Measurements from ENCODE around the gene PLA2G3.

The PLA2G3 gene

GRCh38 chr22:31162015-31162765 is 21.9 kb upstream of the PLA2G3 start:
- peaks cover 3% of the 10 kb centered on the region for H3K4me1 ChIP-seq (ENCODE audit: control insufficient read depth, insufficient read depth, low read length)
- peaks cover 12% of the 10 kb centered on the region for H3K27me3 ChIP-seq (ENCODE audit: control insufficient read depth, insufficient read depth, low read length)
- no peak overlapping the region for H3K9ac ChIP-seq (ENCODE audit: low read depth, low read length)
- H3K36me3 ChIP-seq (ENCODE audit: control insufficient read depth, insufficient read depth, low read length) = no peaks in the 10 kb centered on the region
- no peak overlapping the region for H3K4me3 ChIP-seq (ENCODE audit: low read depth, low read length)
- no peaks in the 10 kb centered on the region for H3K9me3 ChIP-seq (ENCODE audit: control insufficient read depth, insufficient read depth, low read length)

GRCh38 chr22:31161386-31161785 is 21.1 kb upstream of the PLA2G3 start:
- Histone ChIP-seq H3K9me3 (ENCODE audit: control insufficient read depth, insufficient read depth, low read length) (no peaks in the 10 kb centered on the region), H3K4me3 (ENCODE audit: low read depth, low read length) (peak overlapping the region; percentile 77), H3K9ac (ENCODE audit: low read depth, low read length) (no peak overlapping the region), H3K4me1 (ENCODE audit: control insufficient read depth, insufficient read depth, low read length) (peaks cover 3% of the 10 kb centered on the region), H3K27me3 (ENCODE audit: control insufficient read depth, insufficient read depth, low read length) (peaks cover 14% of the 10 kb centered on the region), H3K36me3 (ENCODE audit: control insufficient read depth, insufficient read depth, low read length) (no peaks in the 10 kb centered on the region)

DNA sequence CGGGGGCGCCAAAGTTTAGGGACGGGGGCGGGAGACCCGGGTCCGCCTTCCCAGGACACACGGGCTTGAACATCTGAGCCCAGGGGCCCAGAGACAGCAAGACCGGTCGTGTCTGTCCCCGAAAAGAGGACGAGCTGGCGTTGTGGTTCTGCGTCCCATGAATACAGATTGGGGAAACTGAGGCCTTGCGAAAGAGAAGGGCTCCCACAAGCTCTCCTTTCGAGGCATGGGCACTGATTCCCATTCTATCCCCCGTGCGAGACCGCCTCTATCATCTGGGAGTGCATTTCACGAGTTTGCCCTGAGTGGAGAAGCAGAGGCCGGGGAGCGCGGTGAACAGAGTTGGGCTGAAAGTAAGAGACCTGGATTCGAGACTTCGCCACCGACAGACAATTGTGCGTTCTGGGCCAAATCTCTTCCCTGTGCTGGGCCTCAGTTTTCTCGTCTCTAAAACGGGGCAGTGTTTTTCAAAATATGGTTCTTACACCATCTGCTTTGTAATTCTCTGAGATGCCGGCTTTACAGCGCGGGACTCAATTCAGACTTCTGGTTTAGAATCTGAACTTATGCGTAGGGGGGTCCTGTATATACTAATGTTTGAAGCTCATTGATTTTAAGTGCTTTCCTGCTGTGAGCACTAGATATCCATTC is 20.1 kb upstream of the PLA2G3 start:
- H3K36me3 ChIP-seq (ENCODE audit: control insufficient read depth, insufficient read depth, low read length) = no peaks in the 10 kb centered on the region
- peak overlapping the region; percentile 68 for H3K9ac ChIP-seq (ENCODE audit: low read depth, low read length)
- peaks cover 14% of the 10 kb centered on the region for H3K27me3 ChIP-seq (ENCODE audit: control insufficient read depth, insufficient read depth, low read length)
- no peaks in the 10 kb centered on the region for H3K9me3 ChIP-seq (ENCODE audit: control insufficient read depth, insufficient read depth, low read length)
- peaks cover 3% of the 10 kb centered on the region for H3K4me1 ChIP-seq (ENCODE audit: control insufficient read depth, insufficient read depth, low read length)
- H3K4me3 ChIP-seq (ENCODE audit: low read depth, low read length) = peak overlapping the region; percentile 77

- no peak overlapping the region for H3K4me3 ChIP-seq (ENCODE audit: low read depth, low read length)
- no peaks in the 10 kb centered on the region for H3K4me1 ChIP-seq (ENCODE audit: control insufficient read depth, insufficient read depth, low read length)
- no peak overlapping the region for H3K9ac ChIP-seq (ENCODE audit: low read depth, low read length)
- H3K9me3 ChIP-seq (ENCODE audit: control insufficient read depth, insufficient read depth, low read length) = no peaks in the 10 kb centered on the region
- H3K27me3 ChIP-seq (ENCODE audit: control insufficient read depth, insufficient read depth, low read length) = peaks cover 14% of the 10 kb centered on the region
- H3K36me3 ChIP-seq (ENCODE audit: control insufficient read depth, insufficient read depth, low read length) = no peaks in the 10 kb centered on the region
Observed at GRCh38 chr22:31155422-31155821, 15.1 kb upstream of the PLA2G3 start.

- no peak overlapping the region for H3K9ac ChIP-seq (ENCODE audit: low read depth, low read length)
- H3K4me1 ChIP-seq (ENCODE audit: control insufficient read depth, insufficient read depth, low read length) = no peaks in the 10 kb centered on the region
- H3K9me3 ChIP-seq (ENCODE audit: control insufficient read depth, insufficient read depth, low read length) = no peaks in the 10 kb centered on the region
- no peak overlapping the region for H3K4me3 ChIP-seq (ENCODE audit: low read depth, low read length)
- no peaks in the 10 kb centered on the region for H3K36me3 ChIP-seq (ENCODE audit: control insufficient read depth, insufficient read depth, low read length)
- H3K27me3 ChIP-seq (ENCODE audit: control insufficient read depth, insufficient read depth, low read length) = peaks cover 14% of the 10 kb centered on the region
Observed at GRCh38 chr22:31154975-31155374, 14.7 kb upstream of the PLA2G3 start.

DNA sequence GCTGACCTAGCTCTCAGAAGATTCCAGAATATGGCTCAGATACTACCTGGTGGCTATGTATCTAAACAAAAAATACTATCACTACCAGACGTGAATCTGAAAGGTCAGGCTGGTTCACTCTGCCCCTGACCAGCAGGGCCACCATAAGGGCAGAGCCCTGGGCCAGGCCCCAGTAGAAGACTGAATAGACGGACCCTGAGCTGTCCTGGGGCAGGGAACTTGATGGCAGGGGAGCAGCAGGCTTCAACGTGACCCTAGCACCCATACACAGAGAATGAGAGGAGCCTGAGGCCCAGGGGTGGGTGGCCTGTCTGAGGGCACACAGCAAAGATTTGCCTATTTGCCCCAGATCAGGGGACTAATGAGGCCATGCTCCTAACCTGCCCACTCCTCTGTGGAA is 13.0 kb upstream of the PLA2G3 start:
- Histone ChIP-seq H3K4me1 (ENCODE audit: control insufficient read depth, insufficient read depth, low read length) (no peaks in the 10 kb centered on the region), H3K4me3 (ENCODE audit: low read depth, low read length) (no peak overlapping the region), H3K9ac (ENCODE audit: low read depth, low read length) (no peak overlapping the region), H3K9me3 (ENCODE audit: control insufficient read depth, insufficient read depth, low read length) (no peaks in the 10 kb centered on the region), H3K27me3 (ENCODE audit: control insufficient read depth, insufficient read depth, low read length) (peaks cover 8% of the 10 kb centered on the region), H3K36me3 (ENCODE audit: control insufficient read depth, insufficient read depth, low read length) (no peaks in the 10 kb centered on the region)

DNA sequence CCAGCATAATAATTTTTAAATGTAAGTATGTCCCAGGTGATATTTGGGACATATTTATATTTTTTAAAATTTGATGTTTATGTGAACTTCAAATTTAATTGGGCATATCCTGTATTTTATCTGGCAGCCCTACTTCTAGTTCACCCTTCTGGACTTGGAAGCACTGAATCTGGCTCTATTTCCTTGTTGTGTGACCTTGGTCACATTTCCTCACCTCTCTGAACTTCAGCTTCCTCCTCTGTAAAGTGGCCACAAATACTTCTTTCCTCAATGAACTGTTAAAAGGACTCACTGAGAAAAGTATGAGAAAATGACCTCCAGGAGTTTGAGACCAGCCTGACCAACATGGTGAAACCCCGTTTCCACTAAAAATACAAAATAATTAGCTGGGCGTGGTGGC is 11.6 kb upstream of the PLA2G3 start:
- H3K4me1 ChIP-seq (ENCODE audit: control insufficient read depth, insufficient read depth, low read length) = no peaks in the 10 kb centered on the region
- no peak overlapping the region for H3K4me3 ChIP-seq (ENCODE audit: low read depth, low read length)
- H3K9ac ChIP-seq (ENCODE audit: low read depth, low read length) = no peak overlapping the region
- no peaks in the 10 kb centered on the region for H3K36me3 ChIP-seq (ENCODE audit: control insufficient read depth, insufficient read depth, low read length)
- no peaks in the 10 kb centered on the region for H3K9me3 ChIP-seq (ENCODE audit: control insufficient read depth, insufficient read depth, low read length)
- H3K27me3 ChIP-seq (ENCODE audit: control insufficient read depth, insufficient read depth, low read length) = no peaks in the 10 kb centered on the region

DNA sequence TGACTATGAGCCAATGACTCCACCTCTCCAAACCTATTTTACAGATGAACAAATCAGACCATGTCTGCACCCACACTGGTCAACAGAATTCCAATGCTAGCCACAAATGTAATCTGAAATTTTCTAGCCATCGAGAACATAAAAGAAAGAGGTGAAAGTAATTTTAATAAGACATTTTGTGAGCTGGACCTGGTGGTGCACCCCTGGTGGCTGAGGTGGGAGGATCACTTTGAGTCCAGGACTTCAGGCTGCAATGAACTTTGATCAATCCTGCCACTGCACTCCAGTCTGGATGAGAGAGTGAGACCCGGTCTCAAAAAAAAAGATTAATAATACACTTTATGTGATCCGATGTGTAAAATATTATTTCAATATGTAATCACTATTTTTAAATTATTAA is 10.3 kb upstream of the PLA2G3 start:
- H3K9me3 ChIP-seq (ENCODE audit: control insufficient read depth, insufficient read depth, low read length) = no peaks in the 10 kb centered on the region
- H3K4me3 ChIP-seq (ENCODE audit: low read depth, low read length) = no peak overlapping the region
- H3K36me3 ChIP-seq (ENCODE audit: control insufficient read depth, insufficient read depth, low read length) = no peaks in the 10 kb centered on the region
- H3K27me3 ChIP-seq (ENCODE audit: control insufficient read depth, insufficient read depth, low read length) = no peaks in the 10 kb centered on the region
- H3K4me1 ChIP-seq (ENCODE audit: control insufficient read depth, insufficient read depth, low read length) = no peaks in the 10 kb centered on the region
- no peak overlapping the region for H3K9ac ChIP-seq (ENCODE audit: low read depth, low read length)

DNA sequence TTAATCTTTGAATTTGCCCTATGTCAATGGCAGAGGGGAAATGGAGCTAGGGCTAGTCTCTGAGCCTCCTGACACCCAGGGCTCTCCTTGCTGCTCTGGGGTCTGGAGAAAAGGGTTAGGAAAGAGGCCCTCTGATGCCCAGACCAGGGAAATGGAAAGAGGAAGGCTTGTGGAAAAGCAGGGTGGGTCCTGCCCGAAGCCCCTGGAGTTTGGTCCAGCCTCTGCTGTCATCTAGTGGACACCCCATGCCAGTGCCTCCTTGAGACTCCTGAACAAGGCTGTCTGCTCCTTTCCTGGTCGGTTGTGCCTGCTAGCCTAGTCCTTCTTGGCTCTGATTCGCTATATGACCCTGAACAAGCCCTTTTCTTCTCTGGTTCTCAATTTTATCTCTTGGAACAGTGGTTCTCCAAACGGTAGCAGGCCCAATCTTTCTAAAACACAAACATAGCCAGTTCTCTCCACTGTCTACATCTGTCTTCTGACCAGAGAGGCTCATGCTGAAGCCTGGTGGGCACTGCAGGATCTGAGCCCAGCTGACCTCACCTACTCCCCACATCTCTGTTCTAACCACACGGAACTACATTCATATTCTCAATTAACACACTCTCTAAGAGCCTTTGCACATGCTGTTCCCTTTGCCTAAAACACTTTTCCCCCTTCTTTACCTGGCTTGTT is 8.8 kb upstream of the PLA2G3 start:
- Histone ChIP-seq H3K36me3 (ENCODE audit: control insufficient read depth, insufficient read depth, low read length) (no peaks in the 10 kb centered on the region), H3K9me3 (ENCODE audit: control insufficient read depth, insufficient read depth, low read length) (no peaks in the 10 kb centered on the region), H3K9ac (ENCODE audit: low read depth, low read length) (no peak overlapping the region), H3K27me3 (ENCODE audit: control insufficient read depth, insufficient read depth, low read length) (no peaks in the 10 kb centered on the region), H3K4me3 (ENCODE audit: low read depth, low read length) (no peak overlapping the region), H3K4me1 (ENCODE audit: control insufficient read depth, insufficient read depth, low read length) (no peaks in the 10 kb centered on the region)

DNA sequence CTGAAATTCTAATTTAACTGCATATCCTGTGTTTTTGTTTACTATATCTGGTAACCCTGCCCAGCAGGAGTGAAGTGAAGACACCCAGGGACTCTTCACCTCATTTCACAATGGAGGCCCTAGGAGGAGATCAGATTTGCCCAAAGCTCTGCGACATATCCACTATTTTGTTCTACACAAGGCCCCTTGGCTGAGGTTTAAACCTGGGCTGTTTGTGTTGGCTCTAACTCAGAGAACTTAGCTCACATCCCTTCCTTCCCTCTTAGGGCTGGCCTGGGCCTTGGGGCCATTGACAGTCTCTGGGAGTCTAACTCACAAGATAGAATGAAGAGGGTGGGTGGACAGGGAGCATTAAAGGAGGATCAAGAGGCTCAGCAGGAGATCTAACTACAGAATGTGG is 8.2 kb upstream of the PLA2G3 start:
- H3K4me1 ChIP-seq (ENCODE audit: control insufficient read depth, insufficient read depth, low read length) = no peaks in the 10 kb centered on the region
- no peaks in the 10 kb centered on the region for H3K36me3 ChIP-seq (ENCODE audit: control insufficient read depth, insufficient read depth, low read length)
- H3K9me3 ChIP-seq (ENCODE audit: control insufficient read depth, insufficient read depth, low read length) = no peaks in the 10 kb centered on the region
- no peak overlapping the region for H3K9ac ChIP-seq (ENCODE audit: low read depth, low read length)
- no peaks in the 10 kb centered on the region for H3K27me3 ChIP-seq (ENCODE audit: control insufficient read depth, insufficient read depth, low read length)
- H3K4me3 ChIP-seq (ENCODE audit: low read depth, low read length) = no peak overlapping the region

DNA sequence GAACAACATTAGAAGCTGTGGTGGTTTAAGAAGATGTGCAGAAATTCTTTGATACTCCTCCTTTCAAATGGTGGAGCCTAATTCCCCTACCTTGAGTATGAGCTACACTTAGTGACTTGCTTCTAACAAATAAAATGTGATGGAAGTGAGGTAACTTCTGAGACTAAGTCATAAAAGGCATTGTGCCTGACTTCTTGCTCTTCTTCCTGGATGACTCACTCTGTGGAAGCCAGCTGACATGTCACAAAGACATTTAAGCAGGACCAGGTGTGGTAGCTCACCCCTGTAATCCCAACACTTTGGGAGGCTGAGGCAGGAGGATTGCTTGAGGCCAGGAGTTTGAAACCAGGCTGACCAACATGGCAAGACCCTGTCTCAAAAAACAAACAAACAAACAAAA is 3.9 kb upstream of the PLA2G3 start:
- Histone ChIP-seq H3K36me3 (ENCODE audit: control insufficient read depth, insufficient read depth, low read length) (no peaks in the 10 kb centered on the region), H3K4me1 (ENCODE audit: control insufficient read depth, insufficient read depth, low read length) (peaks cover 4% of the 10 kb centered on the region), H3K9me3 (ENCODE audit: control insufficient read depth, insufficient read depth, low read length) (no peaks in the 10 kb centered on the region), H3K27me3 (ENCODE audit: control insufficient read depth, insufficient read depth, low read length) (no peaks in the 10 kb centered on the region), H3K4me3 (ENCODE audit: low read depth, low read length) (no peak overlapping the region), H3K9ac (ENCODE audit: low read depth, low read length) (no peak overlapping the region)

GRCh38 chr22:31143537-31143936 is 3.2 kb upstream of the PLA2G3 start:
- no peaks in the 10 kb centered on the region for H3K27me3 ChIP-seq (ENCODE audit: control insufficient read depth, insufficient read depth, low read length)
- no peaks in the 10 kb centered on the region for H3K9me3 ChIP-seq (ENCODE audit: control insufficient read depth, insufficient read depth, low read length)
- no peak overlapping the region for H3K9ac ChIP-seq (ENCODE audit: low read depth, low read length)
- H3K36me3 ChIP-seq (ENCODE audit: control insufficient read depth, insufficient read depth, low read length) = no peaks in the 10 kb centered on the region
- peaks cover 4% of the 10 kb centered on the region for H3K4me1 ChIP-seq (ENCODE audit: control insufficient read depth, insufficient read depth, low read length)
- H3K4me3 ChIP-seq (ENCODE audit: low read depth, low read length) = no peak overlapping the region
